GM10847 (cell line): ENCODE data around the gene DHRSX.

Experiments
- POLR2A ChIP-seq: IDR thresholded peaks from 2 replicates; pipeline ENCODE4 v1.6.1; 2011; ENCODE audit not compliant: insufficient read length; ENCODE audit errors: extremely low read depth

Gene DHRSX

DNA sequence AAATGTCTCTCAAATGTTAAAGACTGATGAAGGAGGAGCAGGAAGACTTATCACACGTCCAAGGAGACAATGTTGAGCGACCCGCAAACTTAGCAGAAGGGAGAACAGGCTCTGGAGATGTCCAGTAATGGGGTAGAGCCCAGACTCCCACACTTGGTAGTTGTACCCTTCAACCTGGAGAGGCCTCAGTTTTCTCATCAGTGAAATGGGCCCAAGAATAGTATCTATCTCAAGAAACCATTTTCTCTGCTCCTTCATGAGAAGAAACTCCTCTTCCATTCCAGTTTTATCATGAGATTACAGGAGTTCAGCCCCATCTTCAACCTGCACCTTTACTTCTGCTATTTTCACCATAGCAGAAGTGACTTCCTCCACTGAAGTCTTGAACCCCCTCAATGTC is 169.9 kb downstream of the DHRSX start:
- no peak for TF ChIP-seq POLR2A

DNA sequence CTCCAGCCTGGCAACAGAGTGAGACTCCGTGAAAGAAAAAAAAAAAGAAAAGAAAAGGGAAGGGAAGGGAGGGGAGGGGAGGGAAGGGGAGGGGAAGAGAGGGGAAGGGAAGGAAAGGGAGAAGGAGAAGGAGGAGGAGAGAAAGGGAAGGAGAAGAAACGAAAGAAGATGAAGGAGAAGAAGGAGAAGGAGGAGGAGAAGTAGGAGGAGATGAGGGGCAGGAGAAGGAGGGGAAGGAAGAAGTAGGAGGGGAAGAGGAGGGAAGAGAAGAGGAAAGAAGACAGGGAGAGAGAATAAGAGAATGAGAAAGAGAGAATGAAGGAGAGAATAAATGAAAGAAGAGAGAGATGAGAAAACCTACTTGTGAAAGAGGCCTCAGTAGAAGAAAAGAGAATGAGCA is 170.3 kb downstream of the DHRSX start:
- TF ChIP-seq POLR2A = no peak

DNA sequence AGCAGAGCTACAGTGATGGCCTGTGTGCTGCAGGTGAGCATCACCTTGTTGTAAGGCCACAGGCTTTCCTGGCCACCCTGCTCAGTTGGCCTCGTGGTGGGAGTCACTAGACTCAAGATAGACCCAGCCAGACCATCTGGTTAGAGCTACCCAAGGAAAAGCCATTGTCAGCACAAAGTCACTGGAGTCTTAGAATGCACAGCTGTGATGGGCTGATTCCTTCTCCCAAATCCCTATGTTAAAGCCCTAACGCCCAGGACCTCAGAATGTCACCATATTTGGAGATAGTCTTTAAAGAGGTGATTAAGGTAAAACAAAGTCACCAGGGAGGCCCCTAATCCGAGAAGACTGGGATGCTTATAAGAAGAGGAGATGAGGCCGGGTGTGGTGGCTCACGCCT is 173.4 kb downstream of the DHRSX start:
- no peak for TF ChIP-seq POLR2A

DNA sequence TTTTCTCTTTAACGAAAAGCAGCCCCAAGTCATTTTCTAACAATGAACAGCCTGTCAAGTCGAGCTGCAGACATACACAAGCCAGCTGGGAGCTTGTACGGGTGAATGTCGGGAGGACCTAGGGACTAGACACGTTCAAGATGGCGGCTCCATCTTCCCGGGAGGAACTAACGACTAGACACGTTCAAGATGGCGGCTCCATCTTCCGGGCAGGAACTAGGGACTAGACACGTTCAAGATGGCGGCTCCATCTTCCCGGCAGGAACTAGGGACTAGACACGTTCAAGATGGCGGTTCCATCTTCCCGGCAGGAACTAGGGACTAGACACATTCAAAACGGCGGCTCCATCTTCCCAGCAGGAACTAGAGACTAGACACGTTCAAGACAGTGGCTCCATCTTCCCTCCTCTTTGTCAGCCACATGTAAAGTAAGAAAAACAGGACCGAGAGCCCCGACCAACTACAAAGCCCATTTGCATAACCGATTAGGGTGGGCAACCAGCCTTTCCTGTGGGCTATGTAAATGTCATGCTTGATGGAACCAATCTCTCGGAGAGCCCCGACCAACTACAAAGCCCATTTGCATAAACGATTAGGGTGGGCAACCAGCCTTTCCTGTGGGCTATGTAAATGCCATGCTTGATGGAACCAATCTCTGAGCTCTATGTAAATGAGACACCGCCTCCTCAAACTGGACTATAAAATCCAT is 175.5 kb downstream of the DHRSX start:
- TF ChIP-seq POLR2A = no peak

DNA sequence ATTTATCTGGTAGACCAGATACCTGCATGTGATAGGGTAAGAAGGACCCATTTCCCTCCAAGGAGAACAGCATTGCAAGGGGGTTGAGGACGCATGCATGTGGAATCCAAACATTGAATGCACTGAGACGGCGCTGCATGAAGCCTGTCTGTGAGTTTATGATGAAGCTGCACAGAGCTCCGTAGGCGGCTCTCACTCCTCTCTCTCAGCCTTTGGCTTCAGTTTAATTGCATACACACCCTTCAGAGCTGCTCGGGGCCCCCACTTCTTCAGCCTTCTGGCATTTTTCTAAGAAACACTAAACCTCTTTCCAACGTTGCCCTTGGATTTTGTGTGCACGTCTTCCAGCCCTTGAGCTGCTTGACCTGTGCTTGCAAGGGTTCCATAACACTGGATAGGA is 176.6 kb downstream of the DHRSX start:
- TF ChIP-seq POLR2A = no peak

DNA sequence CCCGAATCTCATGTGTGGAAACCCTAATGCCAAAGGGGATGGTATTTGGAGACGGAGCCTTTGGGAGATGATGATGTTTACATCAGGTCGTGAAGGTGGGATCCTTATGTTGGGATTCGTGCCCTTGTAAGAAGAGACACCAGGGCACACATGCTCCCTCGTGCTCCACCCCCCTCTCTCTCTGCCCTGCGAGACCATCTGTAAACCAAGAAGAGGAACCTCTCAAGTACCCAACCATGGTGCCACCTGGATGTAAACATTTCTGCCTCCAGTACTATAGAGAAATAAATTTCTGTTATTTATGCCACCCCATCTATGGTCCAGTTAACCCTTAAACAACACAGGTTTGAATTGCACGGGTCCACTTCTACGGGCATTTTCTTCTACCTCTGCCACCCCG is 179.4 kb downstream of the DHRSX start:
- no peak for TF ChIP-seq POLR2A

DNA sequence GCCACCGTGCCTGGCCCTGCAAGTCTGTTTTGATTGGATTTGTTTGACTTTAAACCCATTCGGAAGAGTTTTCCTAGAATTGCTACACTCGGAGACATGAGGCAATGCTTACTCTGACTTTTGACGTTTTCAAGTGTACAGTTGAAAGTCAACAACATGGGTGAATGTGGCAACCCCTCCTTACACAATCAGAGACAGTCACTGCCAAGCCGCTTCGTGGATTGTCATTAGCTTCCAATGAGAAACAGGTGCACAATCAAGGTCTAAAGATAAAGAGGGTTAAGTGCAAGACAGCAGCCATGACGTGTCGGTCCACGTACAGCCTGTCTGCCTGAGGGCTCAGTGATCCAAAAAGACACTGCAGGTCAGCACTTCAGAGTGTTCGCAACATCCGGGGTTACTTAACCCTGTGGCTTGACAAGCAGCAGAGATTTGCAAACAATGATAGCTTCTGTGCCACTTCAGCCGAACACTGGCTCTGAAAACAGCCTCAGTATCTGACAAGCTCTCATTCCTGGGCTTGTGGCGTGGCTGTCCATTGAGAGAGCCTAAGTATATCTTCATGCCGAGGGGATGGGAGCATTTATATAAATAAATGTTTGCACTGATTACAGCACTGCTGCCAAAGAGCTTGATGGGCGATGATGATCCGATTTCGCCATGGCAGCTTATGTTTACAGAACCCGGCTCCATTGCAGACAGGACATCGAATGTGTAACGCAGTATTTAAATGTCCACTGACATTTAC is 180.0 kb downstream of the DHRSX start:
- TF ChIP-seq POLR2A = no peak

DNA sequence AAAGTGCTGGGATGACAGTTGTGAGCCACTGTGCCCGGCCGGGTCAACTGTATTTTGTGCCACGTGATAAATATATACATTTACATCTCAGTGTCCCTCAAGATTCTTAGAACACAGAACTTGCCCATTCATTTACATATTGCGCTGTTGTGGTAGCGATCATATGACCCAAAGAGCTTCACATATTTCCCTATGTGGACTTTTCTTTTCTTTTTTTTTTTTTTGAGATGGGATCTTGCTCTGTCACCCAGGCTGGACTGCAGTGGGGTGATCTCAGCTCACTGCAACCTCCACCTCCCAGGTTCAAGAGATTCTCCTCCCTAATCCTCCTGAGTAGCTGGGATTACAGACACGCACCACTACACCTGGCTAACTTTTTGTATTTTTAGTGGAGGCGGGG is 180.7 kb downstream of the DHRSX start:
- TF ChIP-seq POLR2A = no peak

DNA sequence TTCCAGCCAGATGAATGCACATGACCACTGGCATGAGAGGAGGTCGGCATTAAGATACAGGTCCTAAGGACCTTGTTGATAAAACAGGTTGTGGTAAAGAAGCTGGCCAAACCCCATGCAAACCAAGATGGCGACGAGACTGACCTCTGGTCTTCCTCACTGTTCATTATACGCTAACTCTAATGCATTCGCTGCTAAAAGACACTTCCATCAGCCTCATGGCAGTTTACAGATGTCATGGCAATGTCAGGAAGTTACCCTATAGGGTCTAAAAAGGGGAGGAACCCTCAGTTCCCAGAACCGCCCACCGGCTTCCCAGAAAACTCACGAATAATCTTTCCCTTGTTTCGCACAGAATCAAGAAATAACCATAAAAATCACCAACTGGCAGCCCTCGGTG is 182.4 kb downstream of the DHRSX start:
- no peak for TF ChIP-seq POLR2A

DNA sequence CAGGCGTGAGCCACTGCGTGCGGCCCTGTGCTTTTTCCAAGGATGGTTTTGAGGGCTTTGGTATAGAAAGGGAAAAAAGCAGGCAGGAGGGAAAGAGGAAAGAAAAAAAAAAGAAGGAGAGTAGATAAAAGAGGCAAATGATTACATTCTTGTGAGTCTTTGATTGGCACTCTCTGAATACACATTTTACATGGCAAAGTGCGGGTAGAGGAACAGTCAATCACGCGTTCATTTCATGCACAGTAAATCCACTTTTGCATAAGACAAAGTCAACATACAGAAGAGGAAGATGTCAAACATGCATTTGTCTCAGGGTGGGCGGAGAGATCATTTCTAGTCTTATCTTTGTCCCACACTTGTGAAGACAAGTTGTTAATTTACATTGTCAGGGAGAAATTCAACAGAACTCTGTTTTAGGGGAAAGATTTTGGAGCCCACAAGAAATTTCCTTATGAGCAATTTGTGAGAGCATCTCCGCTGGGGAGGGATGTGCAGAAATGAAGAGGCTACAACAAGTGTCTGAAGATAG is 183.2 kb downstream of the DHRSX start:
- TF ChIP-seq POLR2A = no peak

DNA sequence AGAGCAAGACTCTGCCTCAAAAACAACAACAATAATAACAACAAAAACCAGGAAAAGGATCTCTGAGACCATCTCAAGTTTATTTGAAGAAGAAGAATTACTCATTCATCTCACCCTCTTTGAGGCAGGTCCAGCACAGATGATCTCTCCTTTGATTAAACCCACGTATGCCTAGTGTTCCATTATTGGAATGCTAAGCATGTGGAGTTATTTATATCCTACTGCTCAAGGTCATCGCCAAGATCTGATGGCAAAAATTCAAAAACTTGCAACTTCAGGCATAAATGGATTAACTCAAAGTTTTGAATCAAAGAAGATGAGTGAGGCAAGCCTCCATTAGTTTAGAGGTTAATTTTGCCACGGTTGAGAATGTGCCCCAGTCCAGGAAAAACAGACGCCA is 184.2 kb downstream of the DHRSX start:
- no peak for TF ChIP-seq POLR2A

DNA sequence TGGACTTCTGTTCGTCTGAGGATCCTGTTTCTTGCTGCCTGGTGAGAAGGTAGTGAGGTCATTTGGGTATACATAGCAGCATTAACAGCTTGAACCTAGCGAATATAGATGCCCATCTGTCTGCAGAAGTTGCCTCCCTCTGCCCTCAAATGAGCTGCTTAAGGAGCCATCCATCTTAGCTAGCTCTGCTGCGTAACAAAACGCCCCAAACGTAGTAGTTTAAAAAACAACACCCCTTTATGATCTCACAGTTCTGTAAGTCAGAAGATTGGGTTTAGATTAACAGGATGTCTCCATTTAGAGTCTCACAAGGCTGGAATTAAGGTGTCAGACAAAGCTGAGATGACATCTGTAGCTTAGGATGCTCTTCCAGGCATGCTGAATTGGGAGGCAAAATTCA is 185.3 kb downstream of the DHRSX start:
- no peak for TF ChIP-seq POLR2A

DNA sequence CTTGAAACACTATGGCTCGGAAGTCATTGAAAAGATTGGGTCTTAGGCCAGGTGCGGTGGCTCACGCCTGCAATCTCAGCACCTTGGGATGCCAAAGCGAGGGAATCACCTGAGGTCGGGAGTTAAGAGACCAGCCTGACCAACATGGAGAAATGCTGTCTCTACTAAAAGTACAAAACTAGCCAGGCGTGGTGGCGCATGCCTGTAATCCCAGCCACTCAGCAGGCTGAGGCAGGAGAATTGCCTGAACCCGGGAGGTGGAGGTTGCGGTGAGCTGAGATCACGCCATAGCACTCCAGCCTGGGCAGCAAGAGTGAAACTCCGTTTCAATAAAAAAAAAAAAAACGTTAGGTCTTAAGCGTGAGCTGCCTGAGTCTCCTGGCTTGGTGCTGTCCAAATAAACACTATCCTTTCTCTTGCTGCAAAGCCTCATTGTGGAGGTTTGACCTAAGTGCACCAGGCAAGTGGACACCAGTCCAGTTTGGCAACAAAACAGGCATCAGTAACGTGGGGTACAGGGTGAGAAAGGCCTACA is 185.9 kb downstream of the DHRSX start:
- TF ChIP-seq POLR2A = no peak

DNA sequence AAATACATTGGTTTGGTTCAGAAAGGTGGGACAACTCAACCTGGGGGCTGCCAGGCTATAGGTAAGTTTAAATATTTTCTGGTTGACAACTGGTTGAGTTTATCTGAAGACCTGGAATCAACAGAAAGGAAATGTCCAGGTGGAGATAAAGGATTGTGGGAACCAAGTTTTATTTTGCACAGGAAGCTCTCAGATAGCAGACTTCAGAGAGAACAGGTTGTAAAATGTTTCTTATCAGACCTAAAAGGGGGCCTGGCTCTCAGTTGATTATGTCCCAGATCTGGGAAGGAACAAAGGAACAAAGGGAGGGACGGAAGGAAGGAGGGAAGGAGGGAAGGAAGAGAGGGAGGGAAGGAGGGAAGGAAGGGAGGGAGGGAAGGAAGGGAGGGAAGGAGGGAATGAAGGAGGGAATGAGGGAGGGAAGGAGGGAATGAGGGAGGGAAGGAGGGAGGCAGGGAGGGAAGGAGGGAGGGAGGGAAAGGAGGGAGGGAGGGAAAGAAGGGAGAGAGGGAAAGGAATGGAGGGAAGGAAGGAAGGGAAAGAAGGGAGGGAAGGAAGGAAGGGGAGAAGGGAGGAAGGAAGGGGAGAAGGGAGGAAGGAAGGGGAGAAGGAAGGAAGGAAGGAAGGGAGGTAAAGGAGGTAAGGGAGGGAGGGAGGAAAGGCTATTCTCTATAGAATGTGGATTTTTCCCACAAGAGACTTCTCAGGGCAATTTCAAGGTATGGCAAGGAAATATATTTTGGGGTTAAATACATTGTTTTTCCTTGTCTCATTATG is 186.7 kb downstream of the DHRSX start:
- TF ChIP-seq POLR2A = no peak

DNA sequence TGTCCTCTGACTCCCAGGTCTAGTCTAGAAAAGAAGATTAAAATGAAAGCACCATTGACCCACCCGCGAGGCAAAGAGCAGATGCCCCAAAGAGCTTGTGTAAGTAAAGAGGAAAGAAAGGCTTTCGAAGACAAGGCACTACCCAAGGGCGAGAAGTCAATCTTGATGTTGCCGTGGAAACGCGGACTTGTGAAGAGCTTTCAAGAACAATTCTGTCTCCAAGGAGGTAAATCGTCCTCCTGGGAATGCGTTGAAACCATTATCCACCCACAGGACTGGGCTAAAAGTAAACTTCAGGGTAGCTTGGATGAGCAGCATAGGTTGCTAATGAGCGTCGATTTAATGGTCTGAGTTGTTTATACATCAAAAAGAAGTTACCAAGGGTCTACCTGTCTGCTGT is 189.3 kb downstream of the DHRSX start:
- no peak for TF ChIP-seq POLR2A
